Calu3 (cell line): ENCODE results near the gene YIPF3. TPM values are rescaled to one million over a fixed set of nuclear protein-coding genes. Genes with fewer than 3 reads are reported as not detected.

Source experiments
- BruUV-seq: library from RNA; stranded (reverse); fragments of 400-500 nt; replicated peaks from 2 replicates; lab custom pipeline; 2021; lab: Mats Ljungman, UMichigan
- CTCF ChIA-PET: fragments of 300-600 bp; sonication (Branson Sonifier 250); formaldehyde crosslinking; loops from one replicate; lab custom pipeline; 2022; ENCODE audit warnings: antibody characterized with exemption; lab: Charles Lee
- DNase-seq: peaks from one replicate; pipeline ENCODE4 v3.0.0; 2022
- H3K27ac Mint-ChIP-seq: one replicate; pipeline ENCODE4 v1.8.0; 2022; ENCODE audit warnings: mixed read lengths; ENCODE audit not compliant: unreplicated experiment
- H3K27me3 Mint-ChIP-seq: one replicate; pipeline ENCODE4 v1.8.0; 2022; ENCODE audit warnings: mixed read lengths; ENCODE audit not compliant: unreplicated experiment
- H3K36me3 Mint-ChIP-seq: one replicate; pipeline ENCODE4 v1.8.0; 2022; ENCODE audit warnings: mild to moderate bottlenecking, moderate library complexity, mixed read lengths; ENCODE audit not compliant: insufficient read depth, unreplicated experiment
- H3K4me1 Mint-ChIP-seq: one replicate; pipeline ENCODE4 v1.8.0; 2022; ENCODE audit warnings: mild to moderate bottlenecking, low read depth, mixed read lengths; ENCODE audit not compliant: unreplicated experiment
- H3K4me3 Mint-ChIP-seq: one replicate; pipeline ENCODE4 v1.8.0; 2022; ENCODE audit warnings: mild to moderate bottlenecking, low read depth, moderate library complexity, mixed read lengths; ENCODE audit not compliant: unreplicated experiment
- H3K9me3 Mint-ChIP-seq: one replicate; pipeline ENCODE4 v1.8.0; 2022; ENCODE audit warnings: low read depth, mixed read lengths; ENCODE audit not compliant: unreplicated experiment
- CTCF ChIP-seq: fragments of 200-600 bp; IDR thresholded peaks from one replicate; pipeline ENCODE4 v1.8.0; 2022; ENCODE audit warnings: antibody characterized with exemption; ENCODE audit not compliant: unreplicated experiment
- intact Hi-C: fragments of 100-400 bp; cut with micrococcal nuclease; formaldehyde crosslinking; loops from one replicate; pipeline ENCODE4 v1.10.0; 2022; ENCODE audit not compliant: unreplicated experiment
- total RNA-seq: library from RNA; stranded (reverse); gene quantifications from 2 replicates; pipeline ENCODE4 v1.2.3, GENCODE V29; 2022

YIPF3 gene
- total RNA-seq, 1 experiment from 2014 or later: 127 TPM

- no TSS peak for BruUV-seq
Observed at GRCh38 chr6:43509142-43509983, 7.4 kb downstream of the YIPF3 start.

GRCh38 chr6:43508481-43509141 lies 8.1 kb downstream of the YIPF3 start:
- peaks cover 27% of the 10 kb centered on the region for H3K27me3 Mint-ChIP-seq
- H3K4me3 Mint-ChIP-seq: peak overlapping the region; percentile 73
- CTCF ChIA-PET: interaction anchor here (0.7 to 3.4 kb wide), 5 partner anchors 8 to 122 kb away, joined by 3 to 18 read pairs (median 3); partner anchors contain the start of genes POLR1C and YIPF3
- H3K27ac Mint-ChIP-seq: peak overlapping the region; percentile 86
- DNase-seq: no peak
- BruUV-seq: no TSS peak
- peaks cover 63% of the 10 kb centered on the region for H3K36me3 Mint-ChIP-seq
- intact Hi-C loops: no loop called here
- H3K4me1 Mint-ChIP-seq: peaks cover 16% of the 10 kb centered on the region
- H3K9me3 Mint-ChIP-seq: no peaks in the 10 kb centered on the region
- TF ChIP-seq CTCF: no peak

More at GRCh38 chr6:43509142-43509983, 7.4 kb downstream of the YIPF3 start:
- DNase-seq: peak; percentile 24
- Mint-ChIP-seq H3K27ac (peak overlapping the region; percentile 86), H3K4me1 (peaks cover 16% of the 10 kb centered on the region), H3K9me3 (no peaks in the 10 kb centered on the region), H3K36me3 (peaks cover 61% of the 10 kb centered on the region), H3K4me3 (peak overlapping the region; percentile 73), H3K27me3 (peaks cover 27% of the 10 kb centered on the region)
- no peak for TF ChIP-seq CTCF
- intact Hi-C loops: no loop called here
- CTCF ChIA-PET: interaction anchor here (0.6 to 1.4 kb wide), 5 partner anchors 12 to 436 kb away, joined by 3 to 4 read pairs (median 3); partner anchors contain the start of gene ABCC10

- peak; percentile 99 for TF ChIP-seq CTCF
- CTCF ChIA-PET: interaction anchor here (0.6 to 3.4 kb wide), 18 partner anchors 9 to 243 kb away, joined by 3 to 18 read pairs (median 4); partner anchors contain the start of genes ABCC10, POLR1C, YIPF3 and ZNF318
- peaks cover 63% of the 10 kb centered on the region for H3K36me3 Mint-ChIP-seq
- H3K4me1 Mint-ChIP-seq: peaks cover 16% of the 10 kb centered on the region
- peak; percentile 92 for DNase-seq
- intact Hi-C loops: loop anchor here (1.0 to 2.0 kb wide), 3 partner anchors 53 to 244 kb away; no protein-coding TSS in a partner anchor
- peaks cover 27% of the 10 kb centered on the region for H3K27me3 Mint-ChIP-seq
- H3K9me3 Mint-ChIP-seq: no peaks in the 10 kb centered on the region
- no peak overlapping the region for H3K27ac Mint-ChIP-seq
- BruUV-seq: no TSS peak
- no peak overlapping the region for H3K4me3 Mint-ChIP-seq
Observed at GRCh38 chr6:43506667-43507471, 9.9 kb downstream of the YIPF3 start.
